IPS-20b (cell line): ENCODE data around the gene SDC4.
A peak's percentile ranks its signal among the peaks of the same experiment; 100 is the strongest.

Experiments
- H3K27ac ChIP-seq: one replicate; pipeline ENCODE4 v1.5.1; 2013; ENCODE audit warnings: low read length
- H3K27me3 ChIP-seq: 2 replicates; pipeline ENCODE4 v1.6.1; 2013; ENCODE audit warnings: mild to moderate bottlenecking, low read length, inconsistent platforms; ENCODE audit not compliant: insufficient read depth
- H3K36me3 ChIP-seq: 2 replicates; pipeline ENCODE4 v1.6.1; 2013; ENCODE audit warnings: low read depth, mild to moderate bottlenecking, inconsistent platforms, low read length, moderate library complexity; ENCODE audit not compliant: insufficient read depth
- H3K4me1 ChIP-seq: 2 replicates; pipeline ENCODE4 v1.6.1; 2013; ENCODE audit warnings: mild to moderate bottlenecking, control low read depth, inconsistent platforms, low read length, moderate library complexity; ENCODE audit not compliant: insufficient read depth
- H3K4me3 ChIP-seq: 2 replicates; pipeline ENCODE4 v1.5.1; 2013; ENCODE audit warnings: mild to moderate bottlenecking, low read length, inconsistent platforms
- H3K9ac ChIP-seq: 2 replicates; pipeline ENCODE4 v1.6.1; 2013; ENCODE audit warnings: low read depth, mild to moderate bottlenecking, inconsistent platforms, low read length, moderate library complexity
- H3K9me3 ChIP-seq: 2 replicates; pipeline ENCODE4 v1.6.1; 2013; ENCODE audit warnings: mild to moderate bottlenecking, low read depth, low read length, inconsistent platforms; ENCODE audit not compliant: insufficient read depth

Gene SDC4, protein sequence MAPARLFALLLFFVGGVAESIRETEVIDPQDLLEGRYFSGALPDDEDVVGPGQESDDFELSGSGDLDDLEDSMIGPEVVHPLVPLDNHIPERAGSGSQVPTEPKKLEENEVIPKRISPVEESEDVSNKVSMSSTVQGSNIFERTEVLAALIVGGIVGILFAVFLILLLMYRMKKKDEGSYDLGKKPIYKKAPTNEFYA

DNA sequence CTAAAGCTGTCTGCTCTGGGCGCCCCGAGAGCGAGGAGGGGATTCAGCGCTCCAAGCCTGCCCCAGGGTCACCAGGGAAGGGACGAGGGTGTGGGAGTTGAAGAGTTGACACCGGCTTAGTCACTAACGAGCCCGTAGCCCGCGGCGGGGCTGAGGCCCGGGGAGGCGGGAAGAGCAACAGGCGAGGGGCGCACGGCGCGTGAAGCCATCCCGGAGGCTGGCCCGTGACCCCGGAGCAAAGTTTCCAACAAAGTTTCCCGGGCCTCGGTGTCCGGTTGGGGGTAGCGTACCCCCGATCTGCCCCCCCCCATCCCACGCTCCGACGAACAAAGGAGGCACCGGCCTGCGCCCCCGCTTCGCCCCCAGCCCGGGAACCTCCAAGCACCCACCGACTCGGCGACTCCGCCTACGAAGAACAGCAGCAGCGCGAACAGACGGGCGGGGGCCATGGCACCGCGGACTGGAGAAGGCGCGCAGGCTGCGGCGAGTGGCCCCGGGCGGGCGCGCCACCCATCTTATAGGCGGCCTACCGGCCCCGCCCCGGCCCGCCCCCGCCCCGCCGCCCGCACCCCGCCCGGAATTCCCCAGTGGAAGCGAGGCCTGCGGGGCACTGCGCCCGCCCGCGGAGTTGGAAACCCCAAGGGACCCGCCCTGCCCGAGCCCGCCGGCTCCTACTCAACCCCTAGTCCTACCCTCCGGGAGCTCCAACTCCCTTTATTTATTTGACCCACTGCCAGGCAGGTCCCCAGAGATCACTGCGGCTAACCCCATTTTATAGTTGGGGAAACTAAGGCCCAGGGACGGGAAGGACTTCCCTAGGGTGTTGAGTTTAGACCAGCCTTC, at the start of gene SDC4:
Gene SDC4 (minus strand): TSS at position 489 of the 843 bp plus-strand sequence. CDS start 40 bp downstream, at position 449.
- Histone ChIP-seq H3K4me1 (peaks cover 42% of the 10 kb centered on the region), H3K4me3 (peak within 1 kb of the TSS; percentile 91), H3K9ac (peak within 1 kb of the TSS; percentile 86), H3K36me3 (no peaks in the 10 kb centered on the region), H3K27ac (no peak within 1 kb of the TSS), H3K27me3 (peaks cover 7% of the 10 kb centered on the region; the same call in 1 of the 2 replicates), H3K9me3 (no peaks in the 10 kb centered on the region)

DNA sequence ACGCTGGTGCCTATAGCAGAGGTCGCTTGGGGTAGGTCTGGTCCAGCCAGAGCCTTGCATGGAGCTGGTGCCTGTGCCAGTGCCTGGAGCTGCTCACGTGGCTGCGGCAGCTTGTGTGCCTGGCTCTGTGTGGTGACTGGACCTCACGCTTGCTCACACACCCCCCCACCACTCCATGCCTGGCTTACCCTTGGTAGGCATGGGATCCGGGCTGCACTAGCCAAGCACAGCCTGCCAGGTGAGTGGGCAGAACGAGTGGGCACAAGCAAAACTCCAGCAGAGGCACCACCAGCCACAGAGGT, 46.8 kb upstream of the SDC4 start:
- Histone ChIP-seq H3K36me3 (no peaks in the 10 kb centered on the region), H3K27me3 (no peaks in the 10 kb centered on the region), H3K9me3 (peaks cover 8% of the 10 kb centered on the region), H3K4me1 (no peaks in the 10 kb centered on the region), H3K9ac (no peak overlapping the region), H3K4me3 (no peak overlapping the region), H3K27ac (no peak overlapping the region)

DNA sequence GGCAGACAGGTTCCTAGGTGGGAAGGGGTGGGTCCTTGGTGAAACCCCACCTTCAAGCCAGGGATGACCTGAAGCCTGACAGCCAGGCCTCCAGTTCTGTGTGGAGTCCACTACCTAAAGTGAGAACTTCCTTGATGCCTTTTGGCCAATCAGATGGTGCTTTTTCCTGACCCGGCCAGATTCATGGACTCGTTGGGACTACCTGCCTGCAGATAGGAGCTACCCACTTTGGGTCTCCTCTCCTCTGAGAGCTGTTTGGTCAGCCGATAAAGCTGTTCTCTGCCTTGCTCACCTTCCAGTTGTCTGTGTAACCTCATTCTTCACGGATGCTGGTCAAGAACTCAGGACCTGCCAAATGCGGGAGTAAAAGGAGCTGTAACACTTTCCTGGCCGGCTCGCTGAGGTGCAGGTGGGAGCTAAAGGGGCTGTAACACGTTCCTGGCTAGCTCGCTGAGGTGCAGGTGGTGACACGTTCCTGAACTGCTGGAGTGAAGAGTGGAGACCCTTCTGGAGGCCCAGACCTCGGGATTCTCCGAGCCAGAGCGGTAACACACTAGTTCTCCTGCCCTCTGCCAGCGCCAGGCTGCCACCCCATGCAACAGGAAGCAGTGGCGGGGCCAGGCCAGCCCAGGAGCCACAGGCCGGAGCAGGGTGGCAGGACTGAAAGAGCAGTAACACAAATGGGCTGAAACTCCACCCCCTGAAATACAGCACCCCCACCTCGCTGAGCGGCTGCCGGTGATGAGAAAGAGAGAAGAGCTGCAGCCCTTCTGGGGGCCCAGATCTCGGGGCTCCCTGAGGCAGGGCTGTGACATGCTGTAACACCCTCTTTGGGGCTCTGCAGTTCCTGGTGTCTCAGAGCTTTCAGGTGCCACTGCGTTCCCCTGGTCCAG, 46.2 kb upstream of the SDC4 start:
- Histone ChIP-seq H3K27me3 (no peaks in the 10 kb centered on the region), H3K36me3 (no peaks in the 10 kb centered on the region), H3K9me3 (peaks cover 3% of the 10 kb centered on the region; the same call in 1 of the 2 replicates), H3K4me3 (no peak overlapping the region), H3K4me1 (no peaks in the 10 kb centered on the region), H3K27ac (no peak overlapping the region), H3K9ac (no peak overlapping the region)

DNA sequence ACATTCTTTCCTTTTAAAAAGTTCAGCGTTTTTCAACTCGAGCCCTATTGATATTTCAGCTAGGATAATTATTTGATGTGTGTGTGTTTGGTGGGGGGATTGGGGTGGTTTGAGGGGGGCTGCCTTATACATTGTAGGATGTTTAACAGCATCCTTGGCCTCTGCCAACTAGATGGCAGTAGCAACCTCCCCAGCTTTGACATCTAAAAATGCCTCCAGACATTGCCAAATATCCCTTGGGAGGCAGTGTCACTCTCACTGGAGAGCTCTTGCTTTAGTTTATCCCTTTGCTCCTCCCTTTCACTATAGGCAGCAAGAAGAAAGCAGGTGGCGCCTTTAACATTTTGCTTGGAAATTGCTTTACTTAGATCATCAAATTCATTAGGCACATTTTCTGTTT, 44.5 kb upstream of the SDC4 start:
- Histone ChIP-seq H3K36me3 (no peaks in the 10 kb centered on the region), H3K27ac (no peak overlapping the region), H3K27me3 (no peaks in the 10 kb centered on the region), H3K9ac (no peak overlapping the region), H3K9me3 (no peaks in the 10 kb centered on the region), H3K4me1 (no peaks in the 10 kb centered on the region), H3K4me3 (no peak overlapping the region)

DNA sequence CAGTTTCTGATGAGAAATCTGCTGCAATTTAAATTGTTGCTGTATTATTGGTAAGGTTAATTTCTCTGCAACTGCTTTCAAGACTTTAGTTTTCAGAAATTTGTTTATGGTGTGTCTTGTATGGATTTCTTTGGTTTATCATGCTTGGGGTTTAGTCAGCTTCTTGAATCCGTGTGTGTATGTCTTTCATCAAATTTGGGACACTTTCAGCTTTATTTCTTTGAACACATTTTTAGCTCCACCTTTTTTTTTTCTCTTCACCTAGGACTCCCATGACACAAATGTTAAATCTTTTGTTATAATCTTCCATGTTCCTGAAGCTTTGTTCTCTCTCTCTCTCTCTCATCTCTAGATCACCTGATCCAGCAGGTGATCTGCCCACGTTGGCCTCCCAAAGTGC, 43.3 kb upstream of the SDC4 start:
- no peaks in the 10 kb centered on the region for H3K4me1 ChIP-seq
- no peaks in the 10 kb centered on the region for H3K36me3 ChIP-seq
- no peak overlapping the region for H3K9ac ChIP-seq
- H3K9me3 ChIP-seq, result no peaks in the 10 kb centered on the region
- H3K4me3 ChIP-seq, result no peak overlapping the region
- no peaks in the 10 kb centered on the region for H3K27me3 ChIP-seq
- no peak overlapping the region for H3K27ac ChIP-seq

DNA sequence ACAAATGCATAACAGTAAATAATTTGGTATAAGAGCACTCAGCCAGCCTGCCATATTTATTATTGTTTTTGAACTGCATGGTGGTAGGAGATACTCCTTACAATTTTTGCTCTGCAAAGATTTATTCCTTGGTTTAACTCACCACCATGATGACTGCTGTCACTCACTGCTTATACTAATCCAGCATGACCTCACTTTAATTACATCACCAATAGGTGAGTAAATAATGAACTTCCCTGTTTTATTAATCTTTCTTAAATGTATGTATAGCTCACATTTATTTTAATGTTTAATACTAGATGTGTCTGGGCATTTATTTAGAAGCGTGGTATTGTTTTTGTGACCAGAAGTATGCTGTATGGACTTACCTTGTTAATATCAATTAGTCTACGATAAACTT, 42.7 kb upstream of the SDC4 start:
- Histone ChIP-seq H3K4me3 (no peak overlapping the region), H3K9ac (no peak overlapping the region), H3K27ac (no peak overlapping the region), H3K9me3 (no peaks in the 10 kb centered on the region), H3K4me1 (no peaks in the 10 kb centered on the region), H3K27me3 (no peaks in the 10 kb centered on the region), H3K36me3 (no peaks in the 10 kb centered on the region)

DNA sequence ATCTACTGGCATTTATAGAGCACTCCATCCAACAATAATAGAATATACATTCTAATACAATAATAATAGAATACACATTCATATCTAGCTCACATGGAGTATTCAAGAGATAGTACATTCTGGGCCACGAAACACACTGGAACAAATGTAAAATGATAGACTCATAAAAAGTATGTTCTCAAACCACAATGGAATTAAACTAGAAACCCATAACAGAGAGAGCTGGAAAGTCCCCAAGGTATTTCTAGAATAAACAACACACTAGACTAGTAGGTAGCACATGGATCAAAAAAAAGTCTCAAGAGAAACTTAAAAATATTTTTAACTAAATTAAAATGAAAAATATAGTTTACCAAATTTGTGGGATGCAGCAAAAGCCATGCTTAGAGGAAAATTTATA, 39.0 kb upstream of the SDC4 start:
- Histone ChIP-seq H3K9ac (no peak overlapping the region), H3K27ac (no peak overlapping the region), H3K9me3 (no peaks in the 10 kb centered on the region), H3K4me3 (no peak overlapping the region), H3K36me3 (no peaks in the 10 kb centered on the region), H3K27me3 (no peaks in the 10 kb centered on the region), H3K4me1 (no peaks in the 10 kb centered on the region)

DNA sequence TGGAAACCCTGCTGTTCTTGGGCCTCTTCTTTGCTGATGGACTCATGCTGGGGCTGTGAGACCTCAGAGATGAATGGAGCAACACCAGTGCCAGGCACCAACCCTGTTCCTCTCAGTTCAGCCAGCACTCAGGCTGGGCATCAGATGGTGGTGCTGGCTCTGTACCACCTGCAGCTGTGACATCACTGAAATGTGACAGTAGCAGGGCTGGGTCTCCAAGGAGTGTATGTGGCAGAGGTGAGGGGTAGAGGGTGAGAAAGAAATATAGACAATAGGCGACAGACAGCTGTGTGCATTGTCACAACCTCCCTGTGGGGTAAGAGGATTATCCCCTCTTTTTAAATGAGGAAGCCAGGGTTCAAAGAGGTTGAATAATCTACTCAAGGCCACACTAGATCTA, 30.0 kb upstream of the SDC4 start, which contains the start of gene TP53TG5:
Gene TP53TG5 (minus strand): TSS at position 135 of the 400 bp plus-strand sequence. CDS start 89 bp downstream, at position 46.
- no peaks in the 10 kb centered on the region for H3K4me1 ChIP-seq

DNA sequence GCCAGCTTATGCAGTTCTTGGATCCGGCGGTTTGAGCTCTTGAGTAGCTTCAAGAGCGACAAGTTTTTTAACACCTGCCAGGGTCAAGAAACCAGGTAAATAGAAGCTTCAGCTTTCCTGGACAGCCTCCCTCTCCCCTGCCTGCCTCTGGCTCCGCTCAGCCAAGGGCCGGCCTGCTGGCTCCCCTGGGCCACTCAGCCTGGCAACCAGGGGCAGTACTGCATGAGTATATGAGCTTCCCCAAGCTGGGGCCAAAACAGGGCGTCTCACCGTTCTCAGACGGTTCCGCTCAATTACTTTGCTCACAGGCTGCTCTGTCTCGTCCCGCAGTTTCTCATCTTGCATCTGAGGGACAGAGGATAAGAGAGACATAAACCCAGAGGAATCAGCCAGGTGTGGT, 29.0 kb upstream of the SDC4 start:
- Histone ChIP-seq H3K36me3 (no peaks in the 10 kb centered on the region), H3K9me3 (no peaks in the 10 kb centered on the region), H3K4me3 (no peak overlapping the region), H3K27me3 (peaks cover 12% of the 10 kb centered on the region), H3K4me1 (no peaks in the 10 kb centered on the region), H3K27ac (no peak overlapping the region), H3K9ac (no peak overlapping the region)

More for the DNA sequence above, 30.0 kb upstream of the SDC4 start, which contains the start of gene TP53TG5:
- Histone ChIP-seq H3K27me3 (peaks cover 4% of the 10 kb centered on the region), H3K4me3 (no peak within 1 kb of the TSS), H3K36me3 (no peaks in the 10 kb centered on the region), H3K9me3 (no peaks in the 10 kb centered on the region), H3K9ac (no peak within 1 kb of the TSS), H3K27ac (no peak within 1 kb of the TSS)

DNA sequence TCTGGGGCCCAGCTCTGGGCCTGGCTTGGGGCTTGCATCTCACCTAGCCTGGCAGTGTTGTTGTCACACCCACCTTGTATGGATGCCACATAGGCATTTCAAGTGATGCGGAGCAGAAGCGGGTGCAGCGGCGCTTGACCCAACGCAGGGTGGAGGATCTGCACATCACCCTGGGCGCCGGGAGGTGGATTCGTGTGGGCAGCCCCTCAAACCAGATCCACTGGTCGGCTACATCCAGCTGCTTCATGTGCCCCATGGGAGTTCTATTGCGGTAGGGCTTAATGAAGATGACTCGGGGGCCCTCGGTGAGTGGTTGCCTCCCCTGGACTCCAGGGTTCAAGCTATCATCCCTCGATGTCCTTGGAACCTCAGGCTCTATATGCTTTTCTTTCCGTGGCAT, 26.7 kb upstream of the SDC4 start:
- H3K36me3 ChIP-seq, result no peaks in the 10 kb centered on the region
- H3K4me3 ChIP-seq, result no peak overlapping the region
- H3K27me3 ChIP-seq, result peaks cover 13% of the 10 kb centered on the region
- H3K9me3 ChIP-seq, result no peaks in the 10 kb centered on the region
- no peak overlapping the region for H3K9ac ChIP-seq
- no peak overlapping the region for H3K27ac ChIP-seq
- no peaks in the 10 kb centered on the region for H3K4me1 ChIP-seq

DNA sequence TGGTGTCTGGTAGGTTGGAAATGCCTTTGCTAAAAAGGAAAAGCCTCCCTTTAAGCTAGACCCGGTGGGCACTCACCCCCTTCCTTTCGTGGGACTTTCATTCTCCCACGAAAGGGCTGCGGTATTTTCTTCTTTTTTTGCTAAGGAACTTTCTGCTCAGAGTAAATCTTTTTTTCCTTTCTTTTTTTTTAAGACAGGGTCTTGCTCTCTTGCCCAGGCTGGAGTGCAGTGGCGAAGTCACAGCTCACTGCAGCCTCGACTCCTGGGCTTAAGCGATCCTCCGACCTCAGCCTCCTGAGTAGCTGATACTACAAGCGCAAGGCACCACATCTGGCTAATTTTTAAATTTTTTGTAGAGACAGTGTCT, 25.9 kb upstream of the SDC4 start:
- H3K9me3 ChIP-seq, result no peaks in the 10 kb centered on the region
- H3K4me3 ChIP-seq, result peak overlapping the region; percentile 77; the same call in 1 of the 2 replicates
- H3K27ac ChIP-seq, result no peak overlapping the region
- no peak overlapping the region for H3K9ac ChIP-seq
- H3K36me3 ChIP-seq, result no peaks in the 10 kb centered on the region
- H3K27me3 ChIP-seq, result peaks cover 13% of the 10 kb centered on the region
- H3K4me1 ChIP-seq, result no peaks in the 10 kb centered on the region
